A549 treated with AZD9567 at 1 μM for 4 hours (cell line): ENCODE results near the gene SORL1. TPM values are rescaled to one million over a fixed set of nuclear protein-coding genes. Genes with fewer than 3 reads are reported as not detected.

Experiments used
- total RNA-seq: library from RNA; stranded (reverse); fragments of 200-300 nt; extraction: Qiagen RNA extraction; gene quantifications from 5 replicates; pipeline ENCODE4 v1.2.3, GENCODE V29; 2022; ENCODE audit not compliant: insufficient read depth

SORL1 gene
- 1.4 to 2.8 TPM (median 1.4 TPM) in 5 replicates for total RNA-seq

DNA sequence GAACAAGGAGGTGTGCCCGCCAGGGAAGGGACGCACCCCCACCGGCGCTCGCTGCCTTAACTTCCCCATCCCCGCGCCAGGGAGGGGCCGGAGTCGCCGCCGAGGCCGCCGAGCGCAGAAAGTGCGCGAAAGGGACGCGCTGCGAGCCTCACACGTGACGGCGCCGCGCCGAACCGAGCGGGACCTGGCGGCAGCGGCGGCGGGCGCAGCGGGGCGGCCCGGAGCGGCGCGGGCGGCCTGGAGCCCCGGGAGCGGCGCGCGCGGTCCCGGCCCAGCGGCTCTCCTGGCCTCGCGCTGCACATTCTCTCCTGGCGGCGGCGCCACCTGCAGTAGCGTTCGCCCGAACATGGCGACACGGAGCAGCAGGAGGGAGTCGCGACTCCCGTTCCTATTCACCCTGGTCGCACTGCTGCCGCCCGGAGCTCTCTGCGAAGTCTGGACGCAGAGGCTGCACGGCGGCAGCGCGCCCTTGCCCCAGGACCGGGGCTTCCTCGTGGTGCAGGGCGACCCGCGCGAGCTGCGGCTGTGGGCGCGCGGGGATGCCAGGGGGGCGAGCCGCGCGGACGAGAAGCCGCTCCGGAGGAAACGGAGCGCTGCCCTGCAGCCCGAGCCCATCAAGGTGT is at the start of gene SORL1:
TSS of gene SORL1 (plus strand) at position 329 of the 623 bp plus-strand sequence. CDS start at position 347, 18 bp downstream.

DNA sequence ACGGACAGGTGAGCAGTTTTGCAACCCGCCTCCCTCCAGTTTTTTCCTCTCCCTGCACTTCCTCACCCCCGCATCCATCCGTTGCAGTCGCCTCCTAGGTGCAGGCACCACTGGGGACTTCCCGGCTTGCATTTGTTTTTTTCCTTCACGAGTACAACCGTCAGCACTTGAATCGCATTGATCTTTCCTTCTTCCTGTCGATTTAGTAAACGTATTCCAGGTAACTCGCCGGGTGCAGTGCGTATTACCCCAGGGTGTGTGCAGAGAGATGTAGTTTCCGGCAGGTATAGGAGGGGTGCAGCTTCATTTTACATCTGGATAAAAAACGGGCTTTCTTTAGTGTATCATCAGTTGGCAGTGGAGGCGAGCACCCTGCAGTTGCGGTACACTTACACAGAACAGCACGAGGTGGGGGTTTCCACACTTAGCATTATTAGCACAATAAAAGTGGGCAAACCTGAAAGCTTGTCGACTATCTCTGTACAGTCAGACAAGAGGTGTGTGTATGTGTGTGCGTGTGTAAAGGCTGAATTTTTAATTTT is 566 bp downstream of the SORL1 start, which contains the start of gene SORL1-AS1:
TSS of gene SORL1-AS1 (minus strand) at position 359 of the 542 bp plus-strand sequence.

Other genes with a start within 250 kb of the SORL1 start
- gene SC5D, start 159.5 kb upstream of the SORL1 start, total RNA-seq, result 8.7 to 23.5 TPM (median 11.0 TPM) in 5 replicates